ENCODE data around the gene DNAH12. TPM values are rescaled to one million over a fixed set of nuclear protein-coding genes. Genes with fewer than 3 reads are reported as not detected.
A peak's percentile ranks its signal among the peaks of the same experiment; 100 is the strongest.
"Not testable (repeated sequence)": the region's sequence is repeated elsewhere in the genome, so short reads cannot be mapped to it uniquely, and the experiment has no call there.

DNAH12 gene
- total RNA-seq, 1 experiment from 2014 or later: not detected

- BruUV-seq (replicated peaks); ATAC-seq; H3K4me3 ChIP-seq (replicated peaks in 1 of 2; ENCODE audit: low read depth in 1 of 2, low read length in 2 of 2); H3K27me3 ChIP-seq (ENCODE audit: insufficient read depth, low read length); H3K9me2 ChIP-seq (ENCODE audit: insufficient read depth); H3K4me2 ChIP-seq (ENCODE audit: low read length); H2AFZ ChIP-seq (ENCODE audit: low read depth, low read length, poor library complexity, severe bottlenecking); CTCF ChIA-PET; H3K79me2 ChIP-seq (ENCODE audit: insufficient read depth, low read length); H3K27ac ChIP-seq (ENCODE audit: low read depth, low read length); RAD21 ChIA-PET (ENCODE audit: low non-redundant PET in 1 of 2, low total read pairs in 2 of 2, uncharacterized antibody in 2 of 2, unreplicated experiment in 2 of 2); H4K20me1 ChIP-seq (ENCODE audit: insufficient read depth); POLR2A ChIA-PET; H3K36me3 ChIP-seq (ENCODE audit: control insufficient read depth in 1 of 2, insufficient read depth in 2 of 2, low read length in 2 of 2); H3K9me3 ChIP-seq (ENCODE audit: control insufficient read depth in 1 of 2, insufficient read depth in 1 of 2, low read depth in 1 of 2, low read length in 2 of 2); intact Hi-C loops (cut with micrococcal nuclease); DNase-seq (ENCODE audit: low read depth, low spot score); H3K4me1 ChIP-seq (ENCODE audit: control insufficient read depth in 1 of 2, insufficient read depth in 2 of 2, low read length in 2 of 2); H3K9ac ChIP-seq (ENCODE audit: low read length): not testable (repeated sequence)
Measured at GRCh38 chr3:57438460-57438859, 105.7 kb downstream of the DNAH12 start.

GRCh38 chr3:57436195-57436761, 107.9 kb downstream of the DNAH12 start:
- ChIA-PET CTCF (no interaction called here), POLR2A (no interaction called here), RAD21 (ENCODE audit: low non-redundant PET in 1 of 2, low total read pairs in 2 of 2, uncharacterized antibody in 2 of 2, unreplicated experiment in 2 of 2) (no interaction called here)
- Histone ChIP-seq H3K27me3 (ENCODE audit: insufficient read depth, low read length) (no peaks in the 10 kb centered on the region), H2AFZ (ENCODE audit: low read depth, low read length, poor library complexity, severe bottlenecking) (peak overlapping the region; percentile 5), H3K4me3 (replicated peaks in 1 of 2; ENCODE audit: low read depth in 1 of 2, low read length in 2 of 2) (no peak overlapping the region), H4K20me1 (ENCODE audit: insufficient read depth) (no peaks in the 10 kb centered on the region), H3K9ac (ENCODE audit: low read length) (no peak overlapping the region), H3K27ac (ENCODE audit: low read depth, low read length) (no peak overlapping the region), H3K9me2 (ENCODE audit: insufficient read depth) (no peaks in the 10 kb centered on the region), H3K4me1 (ENCODE audit: control insufficient read depth in 1 of 2, insufficient read depth in 2 of 2, low read length in 2 of 2) (no peaks in the 10 kb centered on the region), H3K4me2 (ENCODE audit: low read length) (no peak overlapping the region), H3K36me3 (ENCODE audit: control insufficient read depth in 1 of 2, insufficient read depth in 2 of 2, low read length in 2 of 2) (no peaks in the 10 kb centered on the region), H3K9me3 (ENCODE audit: control insufficient read depth in 1 of 2, insufficient read depth in 1 of 2, low read depth in 1 of 2, low read length in 2 of 2) (no peaks in the 10 kb centered on the region), H3K79me2 (ENCODE audit: insufficient read depth, low read length) (no peaks in the 10 kb centered on the region)
- TF ChIP-seq CBX3 (IDR thresholded peaks at IDR 0.05; ENCODE audit: low read depth) (no peak), TCF7L2 (IDR thresholded peaks at IDR 0.05; ENCODE audit: borderline replicate concordance, extremely low read depth, insufficient read depth, insufficient read length) (no peak), CTCF (IDR thresholded peaks at IDR 0.05 in 2 of 3, conservative IDR thresholded peaks at IDR 0.05 in 1 of 3; ENCODE audit: borderline replicate concordance in 1 of 3, insufficient read depth in 1 of 3, low read depth in 2 of 3, low read length in 2 of 3) (no peak), CEBPB (IDR thresholded peaks at IDR 0.05; ENCODE audit: low read depth) (no peak), ZNF274 (IDR thresholded peaks at IDR 0.05; ENCODE audit: low read depth, low read length) (no peak), ELF1 (IDR thresholded peaks at IDR 0.05; ENCODE audit: borderline replicate concordance, low read depth) (no peak), SP1 (IDR thresholded peaks at IDR 0.05; ENCODE audit: low read depth) (no peak), YY1 (IDR thresholded peaks at IDR 0.05; ENCODE audit: extremely low read depth, insufficient replicate concordance, low read depth, low read length) (no peak), POLR2AphosphoS5 (IDR thresholded peaks at IDR 0.05; ENCODE audit: low read depth, low read length) (no peak), ZFX (IDR thresholded peaks at IDR 0.05) (no peak), EZH2 (IDR thresholded peaks at IDR 0.05) (no peak), REST (IDR thresholded peaks at IDR 0.05; ENCODE audit: low read depth) (no peak), RAD21 (IDR thresholded peaks at IDR 0.05; ENCODE audit: low read depth) (no peak)
- TF ChIP-seq, protein P1, sequence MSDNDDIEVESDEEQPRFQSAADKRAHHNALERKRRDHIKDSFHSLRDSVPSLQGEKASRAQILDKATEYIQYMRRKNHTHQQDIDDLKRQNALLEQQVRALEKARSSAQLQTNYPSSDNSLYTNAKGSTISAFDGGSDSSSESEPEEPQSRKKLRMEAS (IDR thresholded peaks at IDR 0.05): no peak
- TF ChIP-seq, protein P2, sequence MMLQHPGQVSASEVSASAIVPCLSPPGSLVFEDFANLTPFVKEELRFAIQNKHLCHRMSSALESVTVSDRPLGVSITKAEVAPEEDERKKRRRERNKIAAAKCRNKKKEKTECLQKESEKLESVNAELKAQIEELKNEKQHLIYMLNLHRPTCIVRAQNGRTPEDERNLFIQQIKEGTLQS (IDR thresholded peaks at IDR 0.05): no peak
- intact Hi-C loops (cut with micrococcal nuclease): no loop called here
- DNase-seq (ENCODE audit: low read depth, low spot score) (no peak), ATAC-seq (no peak)
- BruUV-seq (replicated peaks): no TSS peak

Measured in HCT116 (cell line).